GM23248 (cell line): ENCODE results near the gene SLC45A2.
"Not testable (repeated sequence)": the region's sequence is repeated elsewhere in the genome, so short reads cannot be mapped to it uniquely, and the experiment has no call there.

Experiments
- EZH2 ChIP-seq: fragments of 200-600 bp; sonication (generic); IDR thresholded peaks from 2 replicates; pipeline ENCODE4 v1.6.1; 2018; ENCODE audit warnings: antibody characterized with exemption, mild to moderate bottlenecking; ENCODE audit not compliant: insufficient read depth, poor library complexity, severe bottlenecking
- EZH2phosphoT487 ChIP-seq: fragments of 200-600 bp; sonication (generic); IDR thresholded peaks from 2 replicates; pipeline ENCODE4 v1.6.1; 2018; ENCODE audit warnings: antibody characterized with exemption, moderate library complexity, mild to moderate bottlenecking, low read depth; ENCODE audit not compliant: insufficient read depth

DNA sequence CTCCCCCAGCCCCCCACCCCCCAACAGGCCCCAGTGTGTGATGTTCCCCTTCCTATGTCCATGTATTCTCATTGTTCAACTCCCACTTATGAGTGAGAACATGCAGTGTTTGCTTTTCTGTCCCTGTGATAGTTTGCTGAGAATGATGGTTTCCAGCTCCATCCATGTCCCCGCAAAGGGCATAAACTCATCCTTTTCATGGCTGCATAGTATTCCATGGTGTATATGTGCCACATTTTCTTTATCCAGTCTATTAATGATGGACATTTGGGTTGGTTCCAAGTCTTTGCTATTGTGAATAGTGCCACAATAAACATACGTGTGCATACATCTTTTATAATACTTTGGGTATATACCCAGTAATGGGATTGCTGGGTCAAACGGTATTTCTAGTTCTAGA is 69.6 kb downstream of the SLC45A2 start:
- not testable (repeated sequence) for TF ChIP-seq EZH2, EZH2phosphoT487
